PC-3 (cell line): ENCODE measurements around the gene CCDC154. TPM values are rescaled to one million over a fixed set of nuclear protein-coding genes. Genes with fewer than 3 reads are reported as not detected.

Experiments used
- ATAC-seq: fragments of 200-7000 bp; cut with Tn5 transposase; 2 replicates; pipeline ENCODE4 v1.9.1; 2020; ENCODE audit warnings: mild to moderate bottlenecking, moderate library complexity
- BruUV-seq: library from RNA; stranded (reverse); fragments of 400-500 nt; replicated peaks from 2 replicates; lab custom pipeline; 2021; lab: Mats Ljungman, UMichigan
- CTCF ChIA-PET: fragments of 300-600 bp; sonication (Branson Sonifier 250); formaldehyde crosslinking; loops from one replicate; lab custom pipeline; 2022; ENCODE audit warnings: antibody characterized with exemption; lab: Charles Lee
- POLR2A ChIA-PET: fragments of 300-600 bp; sonication (Branson Sonifier 250); formaldehyde crosslinking; loops from one replicate; lab custom pipeline; 2022; ENCODE audit warnings: antibody characterized with exemption; ENCODE audit not compliant: unreplicated experiment; lab: Charles Lee
- DNase-seq: peaks from one replicate; pipeline ENCODE4 v3.0.0-alpha.2; 2015
- H2AFZ ChIP-seq: fragments of 300-600 bp; sonication (generic); 2 replicates; pipeline ENCODE4 v1.6.0; 2016; ENCODE audit warnings: antibody characterized with exemption, low read length
- H3F3A ChIP-seq: fragments of 300-600 bp; sonication (generic); one replicate; pipeline ENCODE4 v1.6.0; 2017; ENCODE audit warnings: antibody characterized with exemption, low read length, control low read depth, mild to moderate bottlenecking; ENCODE audit not compliant: unreplicated experiment
- H3K27ac ChIP-seq: fragments of 300-600 bp; sonication (generic); 2 replicates; pipeline ENCODE4 v1.5.1; 2016; ENCODE audit warnings: mild to moderate bottlenecking, low read length
- H3K27me3 ChIP-seq: fragments of 300-600 bp; sonication (generic); 2 replicates; pipeline ENCODE4 v1.6.1; 2016; ENCODE audit warnings: low read length, mixed read lengths
- H3K36me3 ChIP-seq: fragments of 300-600 bp; sonication (generic); 2 replicates; pipeline ENCODE4 v1.6.1; 2016; ENCODE audit warnings: low read depth, mixed run types, low read length, mixed read lengths
- H3K4me1 ChIP-seq: fragments of 300-600 bp; sonication (generic); 2 replicates; pipeline ENCODE4 v1.5.1; 2016; ENCODE audit warnings: low read length; ENCODE audit not compliant: insufficient read depth
- H3K4me2 ChIP-seq: fragments of 300-600 bp; sonication (generic); 2 replicates; pipeline ENCODE4 v1.6.0; 2016; ENCODE audit warnings: low read length
- H3K4me3 ChIP-seq: fragments of 300-600 bp; sonication (generic); 2 replicates; pipeline ENCODE4 v1.5.1; 2016; ENCODE audit warnings: mild to moderate bottlenecking, low read length, mixed read lengths
- H3K79me2 ChIP-seq: fragments of 300-600 bp; sonication (generic); 2 replicates; pipeline ENCODE4 v1.6.1; 2017; ENCODE audit warnings: low read length, mixed read lengths
- H3K9ac ChIP-seq: fragments of 300-600 bp; sonication (generic); 2 replicates; pipeline ENCODE4 v1.6.0; 2016; ENCODE audit warnings: mild to moderate bottlenecking, low read length
- H3K9me2 ChIP-seq: fragments of 300-600 bp; sonication (generic); replicated peaks from 2 replicates; pipeline ENCODE4 v1.6.1; 2016; ENCODE audit warnings: mixed run types, low read length, mixed read lengths
- H3K9me3 ChIP-seq: fragments of 300-600 bp; sonication (generic); 2 replicates; pipeline ENCODE4 v1.6.1; 2016; ENCODE audit warnings: low read length, mixed read lengths
- H4K20me1 ChIP-seq: fragments of 300-600 bp; sonication (generic); 2 replicates; pipeline ENCODE4 v1.6.1; 2016; ENCODE audit warnings: low read length, mixed read lengths
- CTCF ChIP-seq: fragments of 300-600 bp; sonication (generic); conservative IDR thresholded peaks from 2 replicates; pipeline ENCODE4 v1.5.1; 2017; ENCODE audit warnings: antibody characterized with exemption, low read depth, mild to moderate bottlenecking, low read length
- EZH2 ChIP-seq: fragments of 300-600 bp; sonication (generic); IDR thresholded peaks from one replicate; pipeline ENCODE4 v1.6.1; 2017; ENCODE audit warnings: antibody characterized with exemption, mild to moderate bottlenecking, low read length; ENCODE audit not compliant: unreplicated experiment
- EZH2phosphoT487 ChIP-seq: fragments of 300-600 bp; sonication (generic); IDR thresholded peaks from 2 replicates; pipeline ENCODE4 v1.6.1; 2018; ENCODE audit warnings: mild to moderate bottlenecking, antibody characterized with exemption, low read length, borderline replicate concordance
- intact Hi-C: fragments of 100-400 bp; cut with micrococcal nuclease; formaldehyde crosslinking; loops from 2 replicates; pipeline ENCODE4 v1.9.0; 2023
- total RNA-seq: library from RNA; depleted of rRNA; stranded (reverse); fragments of >200 nt; gene quantifications from 2 replicates; pipeline ENCODE4 v1.2.3, GENCODE V29; 2014

Gene CCDC154
- total RNA-seq, 1 experiment from 2014 or later: not detected

- POLR2A ChIA-PET: no interaction called here
- CTCF ChIA-PET: no interaction called here
- H3K4me3 ChIP-seq: no peak overlapping the region
- no peaks in the 10 kb centered on the region for H3K4me1 ChIP-seq
- no peak overlapping the region for H3K27ac ChIP-seq
- H3F3A ChIP-seq: no peaks in the 10 kb centered on the region
- ATAC-seq: no peak
- intact Hi-C loops: no loop called here
- H2AFZ ChIP-seq: no peak overlapping the region
- no peaks in the 10 kb centered on the region for H3K36me3 ChIP-seq
- no peaks in the 10 kb centered on the region for H3K27me3 ChIP-seq
- no peak overlapping the region for H3K4me2 ChIP-seq
- no TSS peak for BruUV-seq
- H3K9me3 ChIP-seq: no peaks in the 10 kb centered on the region
- no peak overlapping the region for H3K9ac ChIP-seq
- no peaks in the 10 kb centered on the region for H4K20me1 ChIP-seq
- H3K79me2 ChIP-seq: no peaks in the 10 kb centered on the region
- DNase-seq: no peak
- no peaks in the 10 kb centered on the region for H3K9me2 ChIP-seq
- TF ChIP-seq EZH2 (no peak), CTCF (no peak), EZH2phosphoT487 (no peak)
These were observed 11.7 kb downstream of the CCDC154 start for GRCh38 chr16:1432388-1433262.

- Histone ChIP-seq H3K4me3 (no peak overlapping the region), H2AFZ (no peak overlapping the region), H3F3A (no peaks in the 10 kb centered on the region), H3K4me2 (no peak overlapping the region), H3K36me3 (no peaks in the 10 kb centered on the region), H4K20me1 (no peaks in the 10 kb centered on the region), H3K9me3 (no peaks in the 10 kb centered on the region), H3K27me3 (no peaks in the 10 kb centered on the region), H3K79me2 (no peaks in the 10 kb centered on the region), H3K9ac (no peak overlapping the region), H3K27ac (no peak overlapping the region), H3K9me2 (no peaks in the 10 kb centered on the region), H3K4me1 (no peaks in the 10 kb centered on the region)
- intact Hi-C loops: no loop called here
- TF ChIP-seq EZH2: no peak
- no peak for TF ChIP-seq CTCF
- no peak for TF ChIP-seq EZH2phosphoT487
- no peak for DNase-seq
- CTCF ChIA-PET: no interaction called here
- no TSS peak for BruUV-seq
- POLR2A ChIA-PET: no interaction called here
- no peak for ATAC-seq
These were observed 12.7 kb downstream of the CCDC154 start for GRCh38 chr16:1431497-1432270.
